Measurements from ENCODE around the gene CHKA. TPM values are rescaled to one million over a fixed set of nuclear protein-coding genes. Genes with fewer than 3 reads are reported as not detected.

The CHKA gene
- total and polyA plus RNA-seq, 2 experiments from 2014 or later, result 3.6 to 4.2 TPM

- in situ Hi-C loops (cut with MboI), result no loop called here
- TF ChIP-seq EZH2phosphoT487 (IDR thresholded peaks at IDR 0.05; ENCODE audit: insufficient read depth, low read depth) (no peak), EZH2 (IDR thresholded peaks at IDR 0.05; ENCODE audit: insufficient read depth, poor library complexity, severe bottlenecking) (no peak)
- H3K27me3 ChIP-seq (replicated peaks; ENCODE audit: insufficient read depth), result no peaks in the 10 kb centered on the region
- peak overlapping the region; percentile 94 for H3K9ac ChIP-seq
- H2AFZ ChIP-seq, result no peak overlapping the region
- no peaks in the 10 kb centered on the region for H3K9me3 ChIP-seq (ENCODE audit: low read depth)
- H4K20me1 ChIP-seq (ENCODE audit: insufficient read depth), result no peaks in the 10 kb centered on the region
- H3K4me1 ChIP-seq (ENCODE audit: insufficient read depth), result peaks cover 36% of the 10 kb centered on the region
- H3K79me2 ChIP-seq (ENCODE audit: insufficient read depth), result peaks cover 33% of the 10 kb centered on the region
- peaks cover 3% of the 10 kb centered on the region; the same call in 1 of the 2 replicates for H3K36me3 ChIP-seq (ENCODE audit: low read depth)
- H3K9me2 ChIP-seq (ENCODE audit: insufficient read depth), result no peaks in the 10 kb centered on the region
- H3K27ac ChIP-seq, result no peak overlapping the region
- H3K4me3 ChIP-seq, result no peak overlapping the region
- no peak for DNase-seq
- H3F3A ChIP-seq (ENCODE audit: insufficient read depth), result peaks cover 20% of the 10 kb centered on the region
- 81 to 94% methylated on average over 8 to 9 of the region's 9 CpGs for WGBS, 2 experiments (ENCODE audit: low coverage in 1 of 2, low lambda C conversion rate in 2 of 2, missing lambda C conversion rate in 2 of 2)
- H3K4me2 ChIP-seq (ENCODE audit: unreplicated experiment), result peak overlapping the region; percentile 96
Observed at GRCh38 chr11:68032003-68032402, 89.2 kb downstream of the CHKA start.

- peak overlapping the region; percentile 86 for H3K4me3 ChIP-seq
- 15% methylated on average over 10 of the region's 10 CpGs for WGBS, 2 experiments (ENCODE audit: low coverage in 1 of 2, low lambda C conversion rate in 2 of 2, missing lambda C conversion rate in 2 of 2)
- no peaks in the 10 kb centered on the region for H3K9me3 ChIP-seq (ENCODE audit: low read depth)
- H3K27ac ChIP-seq, result peak overlapping the region; percentile 63
- H3K9me2 ChIP-seq (ENCODE audit: insufficient read depth), result no peaks in the 10 kb centered on the region
- in situ Hi-C loops (cut with MboI), result no loop called here
- peaks cover 33% of the 10 kb centered on the region for H3K79me2 ChIP-seq (ENCODE audit: insufficient read depth)
- H3K36me3 ChIP-seq (ENCODE audit: low read depth), result peaks cover 3% of the 10 kb centered on the region; the same call in 1 of the 2 replicates
- H4K20me1 ChIP-seq (ENCODE audit: insufficient read depth), result no peaks in the 10 kb centered on the region
- peaks cover 20% of the 10 kb centered on the region for H3F3A ChIP-seq (ENCODE audit: insufficient read depth)
- H3K4me1 ChIP-seq (ENCODE audit: insufficient read depth), result peaks cover 37% of the 10 kb centered on the region
- peak overlapping the region; percentile 94 for H3K9ac ChIP-seq
- peak overlapping the region; percentile 87 for H2AFZ ChIP-seq
- H3K27me3 ChIP-seq (replicated peaks; ENCODE audit: insufficient read depth), result no peaks in the 10 kb centered on the region
- TF ChIP-seq EZH2phosphoT487 (IDR thresholded peaks at IDR 0.05; ENCODE audit: insufficient read depth, low read depth), result no peak
- TF ChIP-seq EZH2 (IDR thresholded peaks at IDR 0.05; ENCODE audit: insufficient read depth, poor library complexity, severe bottlenecking), result no peak
- peak; percentile 60 for DNase-seq
- H3K4me2 ChIP-seq (ENCODE audit: unreplicated experiment), result peak overlapping the region; percentile 96
Observed at GRCh38 chr11:68031144-68031464, 90.1 kb downstream of the CHKA start.

- Histone ChIP-seq H4K20me1 (ENCODE audit: insufficient read depth) (no peaks in the 10 kb centered on the region), H3K9me2 (ENCODE audit: insufficient read depth) (no peaks in the 10 kb centered on the region), H3K4me2 (ENCODE audit: unreplicated experiment) (peak within 1 kb of the TSS; percentile 96), H3K9ac (peak within 1 kb of the TSS; percentile 94), H3K79me2 (ENCODE audit: insufficient read depth) (peaks cover 33% of the 10 kb centered on the region), H3K27me3 (replicated peaks; ENCODE audit: insufficient read depth) (no peaks in the 10 kb centered on the region), H3K4me3 (peak within 1 kb of the TSS; percentile 86), H3K9me3 (ENCODE audit: low read depth) (no peaks in the 10 kb centered on the region), H3K36me3 (ENCODE audit: low read depth) (peaks cover 3% of the 10 kb centered on the region; the same call in 1 of the 2 replicates), H3K27ac (peak within 1 kb of the TSS; percentile 97), H3F3A (ENCODE audit: insufficient read depth) (peaks cover 20% of the 10 kb centered on the region), H2AFZ (peak within 1 kb of the TSS; percentile 87), H3K4me1 (ENCODE audit: insufficient read depth) (peaks cover 37% of the 10 kb centered on the region)
- TF ChIP-seq EZH2 (IDR thresholded peaks at IDR 0.05; ENCODE audit: insufficient read depth, poor library complexity, severe bottlenecking), result no peak
- TF ChIP-seq EZH2phosphoT487 (IDR thresholded peaks at IDR 0.05; ENCODE audit: insufficient read depth, low read depth), result no peak
- in situ Hi-C loops (cut with MboI), result no loop called here
- peak; percentile 99 for DNase-seq
- WGBS, 2 experiments (ENCODE audit: low coverage in 1 of 2, low lambda C conversion rate in 2 of 2, missing lambda C conversion rate in 2 of 2), result 1% methylated on average over 50 to 52 of the region's 56 CpGs
Observed at GRCh38 chr11:68030318-68031143, 90.7 kb downstream of the CHKA start, which contains the start of gene NDUFS8. TSS of gene NDUFS8 (plus strand) at chr11:68030681. CDS start at chr11:68032152, 1,471 bp downstream.

- peak overlapping the region; percentile 94 for H3K9ac ChIP-seq
- H3K4me1 ChIP-seq (ENCODE audit: insufficient read depth), result peaks cover 37% of the 10 kb centered on the region
- DNase-seq, result peak; percentile 84
- H3K27ac ChIP-seq, result peak overlapping the region; percentile 97
- H4K20me1 ChIP-seq (ENCODE audit: insufficient read depth), result no peaks in the 10 kb centered on the region
- WGBS, 2 experiments (ENCODE audit: low coverage in 1 of 2, low lambda C conversion rate in 2 of 2, missing lambda C conversion rate in 2 of 2), result 61% methylated on average over 12 of the region's 12 CpGs
- H3K9me2 ChIP-seq (ENCODE audit: insufficient read depth), result no peaks in the 10 kb centered on the region
- H3K27me3 ChIP-seq (replicated peaks; ENCODE audit: insufficient read depth), result no peaks in the 10 kb centered on the region
- peaks cover 3% of the 10 kb centered on the region; the same call in 1 of the 2 replicates for H3K36me3 ChIP-seq (ENCODE audit: low read depth)
- no peak overlapping the region for H2AFZ ChIP-seq
- no peaks in the 10 kb centered on the region for H3K9me3 ChIP-seq (ENCODE audit: low read depth)
- H3K4me3 ChIP-seq, result peak overlapping the region; percentile 86
- peaks cover 24% of the 10 kb centered on the region for H3F3A ChIP-seq (ENCODE audit: insufficient read depth)
- H3K4me2 ChIP-seq (ENCODE audit: unreplicated experiment), result peak overlapping the region; percentile 96
- in situ Hi-C loops (cut with MboI), result no loop called here
- peaks cover 29% of the 10 kb centered on the region for H3K79me2 ChIP-seq (ENCODE audit: insufficient read depth)
- TF ChIP-seq EZH2phosphoT487 (IDR thresholded peaks at IDR 0.05; ENCODE audit: insufficient read depth, low read depth) (no peak), EZH2 (IDR thresholded peaks at IDR 0.05; ENCODE audit: insufficient read depth, poor library complexity, severe bottlenecking) (no peak)
Observed at GRCh38 chr11:68028802-68029545, 92.2 kb downstream of the CHKA start.
